ENCODE measurements around the gene LIN54.

DNA sequence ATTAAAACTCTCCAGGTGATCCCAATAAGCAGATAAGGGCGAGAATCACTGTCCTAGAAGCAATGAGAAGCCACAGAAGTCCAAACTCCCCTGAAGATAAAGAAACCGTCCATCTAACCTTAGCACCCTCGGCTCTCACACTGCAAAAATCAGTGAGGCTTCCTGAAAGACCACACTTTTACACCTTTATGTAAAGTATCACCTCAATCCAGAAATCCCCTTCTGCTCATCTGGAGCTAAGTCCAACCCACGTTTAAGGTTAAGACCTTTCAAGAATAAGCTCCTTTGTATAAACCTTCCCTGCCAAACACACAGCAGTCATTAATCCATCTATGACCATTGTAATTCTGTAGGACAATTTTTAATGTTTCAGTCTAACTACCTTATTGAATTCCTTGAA, 41.7 kb downstream of the LIN54 start:
- TF ChIP-seq, protein P1, sequence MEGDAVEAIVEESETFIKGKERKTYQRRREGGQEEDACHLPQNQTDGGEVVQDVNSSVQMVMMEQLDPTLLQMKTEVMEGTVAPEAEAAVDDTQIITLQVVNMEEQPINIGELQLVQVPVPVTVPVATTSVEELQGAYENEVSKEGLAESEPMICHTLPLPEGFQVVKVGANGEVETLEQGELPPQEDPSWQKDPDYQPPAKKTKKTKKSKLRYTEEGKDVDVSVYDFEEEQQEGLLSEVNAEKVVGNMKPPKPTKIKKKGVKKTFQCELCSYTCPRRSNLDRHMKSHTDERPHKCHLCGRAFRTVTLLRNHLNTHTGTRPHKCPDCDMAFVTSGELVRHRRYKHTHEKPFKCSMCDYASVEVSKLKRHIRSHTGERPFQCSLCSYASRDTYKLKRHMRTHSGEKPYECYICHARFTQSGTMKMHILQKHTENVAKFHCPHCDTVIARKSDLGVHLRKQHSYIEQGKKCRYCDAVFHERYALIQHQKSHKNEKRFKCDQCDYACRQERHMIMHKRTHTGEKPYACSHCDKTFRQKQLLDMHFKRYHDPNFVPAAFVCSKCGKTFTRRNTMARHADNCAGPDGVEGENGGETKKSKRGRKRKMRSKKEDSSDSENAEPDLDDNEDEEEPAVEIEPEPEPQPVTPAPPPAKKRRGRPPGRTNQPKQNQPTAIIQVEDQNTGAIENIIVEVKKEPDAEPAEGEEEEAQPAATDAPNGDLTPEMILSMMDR (IDR thresholded peaks at IDR 0.05) = no peak
- TF ChIP-seq POLR2A (IDR thresholded peaks at IDR 0.05) (no peak), POLR2AphosphoS5 (IDR thresholded peaks at IDR 0.05) (no peak)
